Ammon's horn (tissue), 1 donor: ENCODE measurements around the gene PSMD5.

Experiments
- DNase-seq: peaks from one replicate; pipeline ENCODE4 v3.0.0-alpha.2; 2016; ENCODE audit warnings: low spot score

Gene PSMD5

GRCh38 chr9:120854596-120855327 lies 12.0 kb upstream of the PSMD5 start:
- no peak for DNase-seq

DNA sequence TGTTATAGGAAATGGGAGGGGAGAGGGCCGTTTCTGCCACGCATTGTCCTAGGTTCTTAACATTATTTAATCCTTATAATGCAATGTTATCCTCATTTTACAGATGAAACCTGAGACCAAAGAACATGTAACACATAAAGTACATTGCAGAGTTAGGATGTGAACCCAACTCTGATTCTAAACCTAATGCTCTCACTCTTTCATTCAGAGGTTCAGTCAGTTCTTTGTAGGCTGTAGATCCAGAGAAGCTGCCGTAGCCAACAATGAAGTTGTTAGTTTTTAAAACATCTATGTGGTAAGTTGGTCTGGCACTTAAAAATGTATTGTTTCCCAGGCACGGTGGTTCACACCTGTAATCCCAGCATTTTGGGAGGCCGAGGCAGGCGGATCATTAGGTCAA lies 10.5 kb upstream of the PSMD5 start:
- DNase-seq, result no peak

- no peak for DNase-seq
Measured at GRCh38 chr9:120852240-120853010, 9.7 kb upstream of the PSMD5 start.

DNA sequence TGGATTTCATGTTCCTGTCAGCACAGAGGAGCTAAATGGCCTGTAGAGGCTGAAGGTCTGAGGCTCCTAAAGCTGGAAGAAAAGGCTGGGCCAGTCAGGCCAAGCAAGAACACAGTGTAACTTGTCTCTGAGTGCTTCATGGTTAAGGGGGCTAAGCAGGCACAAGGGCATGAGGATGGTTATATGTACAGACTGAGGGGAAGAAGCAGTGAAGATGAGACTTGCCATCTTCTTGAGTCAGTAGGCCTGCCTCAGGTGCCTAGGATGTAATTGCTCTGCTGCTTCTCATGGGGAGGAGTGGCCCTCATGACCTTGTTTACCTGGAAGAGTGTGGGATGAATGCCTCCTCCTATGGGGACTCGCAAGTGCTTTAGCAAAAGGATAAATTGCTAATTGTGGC lies 8.7 kb upstream of the PSMD5 start:
- DNase-seq, result no peak

DNA sequence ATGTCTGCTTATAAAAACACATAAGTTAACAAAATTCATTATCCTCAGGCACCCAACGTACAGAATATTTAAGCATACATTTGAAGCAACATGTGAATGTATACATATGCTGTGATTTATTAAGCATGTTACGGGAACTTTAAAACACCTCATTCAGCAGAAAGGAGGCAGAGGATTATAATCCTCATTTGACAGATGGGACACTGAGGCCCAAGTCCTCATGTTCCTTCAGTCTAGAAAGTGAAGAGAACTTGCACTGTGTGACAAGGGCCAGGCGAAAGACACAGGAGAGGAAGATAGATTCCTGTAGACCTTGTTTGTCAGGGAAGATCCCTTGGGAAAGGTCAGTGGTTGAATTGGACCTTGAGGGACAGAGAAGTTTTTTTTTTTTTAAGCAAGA lies 7.6 kb upstream of the PSMD5 start:
- DNase-seq, result no peak

GRCh38 chr9:120846906-120847305 lies 4.2 kb upstream of the PSMD5 start:
- DNase-seq, result no peak

DNA sequence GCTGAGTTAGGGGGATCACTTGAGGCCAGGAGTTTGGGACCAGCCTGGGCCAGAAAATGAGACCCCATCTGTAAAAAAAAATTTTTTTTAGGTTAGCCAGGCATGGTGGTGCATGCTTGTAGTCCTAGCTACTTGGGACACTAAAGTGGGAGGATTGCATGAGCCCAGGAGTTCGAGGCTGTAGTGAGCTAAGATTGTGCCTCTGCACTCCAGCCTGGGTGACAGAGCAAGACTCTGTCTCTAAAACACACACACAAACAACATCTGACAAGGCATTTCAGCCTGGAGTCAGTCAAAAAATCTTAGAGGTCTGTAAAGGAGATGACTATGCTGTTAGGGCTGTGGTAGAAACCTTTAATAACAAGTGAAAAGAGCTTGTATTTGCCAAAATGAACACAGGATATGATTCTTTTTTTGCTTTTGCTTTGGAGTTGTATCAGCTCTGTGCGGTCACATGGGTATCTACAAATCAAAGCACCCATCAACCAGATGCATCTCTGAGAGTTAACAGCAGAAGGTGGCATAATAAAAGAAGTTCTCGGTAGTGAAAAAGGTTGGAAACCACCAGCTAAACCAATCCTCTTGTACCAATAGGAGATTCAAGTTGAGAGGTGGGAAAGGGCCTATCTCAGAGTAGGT lies 3.6 kb upstream of the PSMD5 start:
- DNase-seq, result no peak

- no peak for DNase-seq
Measured at GRCh38 chr9:120845255-120845654, 2.5 kb upstream of the PSMD5 start.

- DNase-seq, result no peak
Measured at GRCh38 chr9:120841930-120842684, 615 bp downstream of the PSMD5 start.

- DNase-seq, result no peak
Measured at GRCh38 chr9:120839146-120839545, 3.6 kb downstream of the PSMD5 start.

DNA sequence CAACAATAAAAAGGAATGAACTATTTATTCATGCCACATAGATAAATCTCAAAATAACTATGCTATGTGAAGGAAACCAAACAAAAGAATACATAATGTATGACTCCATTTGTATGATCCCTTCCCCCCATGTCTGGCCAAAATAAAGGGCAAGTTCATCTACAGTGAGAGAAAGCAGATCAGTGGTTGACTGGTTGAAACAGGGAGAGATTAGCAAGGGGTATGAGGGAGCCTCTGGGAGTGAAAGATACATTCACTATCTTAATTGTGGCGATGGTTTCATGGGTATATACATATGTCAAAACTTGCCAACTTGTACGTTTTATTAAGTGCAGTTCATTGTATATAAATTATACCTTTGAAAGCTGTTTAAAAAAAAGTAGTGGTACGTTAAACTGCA lies 4.8 kb downstream of the PSMD5 start:
- no peak for DNase-seq

DNA sequence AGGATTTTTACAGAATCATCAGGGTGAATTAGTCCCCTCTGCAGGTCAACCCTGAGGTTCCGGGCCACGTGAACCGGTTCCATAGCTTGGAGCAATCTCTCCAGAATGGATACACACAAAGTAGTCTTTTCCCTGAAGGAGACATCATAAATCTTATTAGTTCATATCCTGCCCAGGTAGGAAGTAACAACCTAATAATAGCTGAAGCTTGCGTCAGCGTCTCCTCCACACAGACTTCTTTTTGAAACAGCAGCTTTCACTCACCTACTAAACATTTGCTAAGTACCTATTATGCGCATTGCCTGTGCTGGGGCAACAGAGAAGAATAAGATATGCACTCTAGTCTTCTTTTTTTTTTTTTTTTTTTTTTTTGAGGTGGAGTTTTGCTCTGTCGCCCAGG lies 9.4 kb downstream of the PSMD5 start:
- no peak for DNase-seq

GRCh38 chr9:120832807-120833206 lies 9.9 kb downstream of the PSMD5 start:
- no peak for DNase-seq

DNA sequence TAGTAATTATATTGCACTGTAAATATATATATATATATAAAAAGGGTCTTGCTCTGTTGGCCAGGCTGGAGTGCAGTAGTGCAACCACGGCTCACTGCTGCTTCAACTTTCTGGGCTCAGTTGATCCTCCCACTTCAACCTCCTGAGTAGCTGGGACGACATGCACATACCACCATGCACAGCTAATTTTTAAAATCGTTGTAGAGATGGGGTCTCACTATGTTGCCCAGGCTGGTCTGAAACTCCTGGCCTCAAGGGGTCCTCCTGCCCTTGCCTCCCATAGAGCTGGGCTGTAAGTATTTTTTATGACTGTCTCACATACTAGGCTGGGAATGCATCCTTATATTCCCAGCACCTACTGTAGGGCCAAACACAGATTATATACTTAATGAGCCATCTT lies 11.9 kb downstream of the PSMD5 start:
- no peak for DNase-seq

GRCh38 chr9:120830151-120830550 lies 12.6 kb downstream of the PSMD5 start:
- DNase-seq, result no peak

GRCh38 chr9:120829650-120830049 lies 13.1 kb downstream of the PSMD5 start:
- no peak for DNase-seq

DNA sequence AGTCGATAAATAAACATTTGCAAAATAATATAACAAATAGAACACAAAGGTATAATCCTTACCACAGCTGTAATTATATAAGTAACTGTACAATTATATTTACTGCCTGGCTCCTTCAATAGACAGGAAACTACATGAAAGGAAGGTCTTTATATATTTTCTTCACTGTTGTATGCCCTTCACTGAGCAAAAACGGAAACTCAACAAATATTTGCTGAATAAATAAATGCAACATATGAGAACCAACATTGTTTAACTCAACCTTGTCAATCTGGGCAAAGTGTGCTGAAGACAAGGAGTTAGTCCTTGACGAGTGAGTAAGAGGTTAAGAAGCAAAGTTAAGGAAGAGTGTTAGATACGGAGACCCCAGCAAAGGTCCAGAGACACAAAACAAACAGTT lies 22.6 kb downstream of the PSMD5 start:
- DNase-seq, result no peak

GRCh38 chr9:120818595-120818994 lies 24.1 kb downstream of the PSMD5 start:
- no peak for DNase-seq

GRCh38 chr9:120815075-120815474 lies 27.6 kb downstream of the PSMD5 start:
- no peak for DNase-seq

GRCh38 chr9:120808931-120809330 lies 33.8 kb downstream of the PSMD5 start:
- no peak for DNase-seq

DNA sequence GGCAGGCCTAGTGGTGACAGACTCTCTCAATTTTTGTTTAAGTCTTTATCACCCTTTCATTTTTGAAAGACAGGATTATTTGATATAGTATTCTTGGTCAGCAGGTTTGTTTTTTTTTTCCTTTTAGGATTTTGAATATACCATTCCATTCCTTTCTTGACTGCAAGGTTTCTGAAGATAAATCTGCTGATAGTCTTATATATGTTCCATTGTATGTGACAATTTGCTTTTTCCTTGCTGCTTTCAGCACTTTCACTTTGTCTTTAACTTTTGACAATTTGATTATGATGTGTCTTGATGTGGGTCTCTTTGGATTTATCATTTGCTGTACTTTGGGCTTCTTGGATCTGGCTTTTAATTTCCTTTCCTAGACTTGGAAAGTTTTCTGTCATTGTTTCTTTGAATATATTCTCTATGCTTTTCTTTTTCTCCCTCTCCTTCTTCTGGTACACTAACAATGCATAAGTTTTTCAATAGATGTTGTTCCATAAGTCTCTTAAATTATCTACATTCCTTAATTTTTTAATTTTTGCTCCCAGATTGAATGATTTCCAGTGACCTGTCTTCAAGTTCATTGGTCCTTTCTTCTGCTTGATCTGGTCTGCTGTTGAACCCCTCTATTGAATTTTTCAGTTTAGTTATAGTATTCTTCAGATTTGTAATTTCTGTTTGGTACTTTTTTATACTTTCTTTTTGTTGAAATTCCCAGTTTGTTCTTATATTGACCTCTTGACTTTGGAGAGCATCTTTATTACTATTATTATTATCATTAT lies 34.9 kb downstream of the PSMD5 start:
- DNase-seq, result no peak
